DMS 273 treated with DMSO at 0.1 percent for 48 hours (cell line): ENCODE measurements around the gene SIRT7.

Source experiments
- DNase-seq: peaks from one replicate; lab custom pipeline; 2025; lab: John Stamatoyannopoulos, UW

The SIRT7 gene

DNA sequence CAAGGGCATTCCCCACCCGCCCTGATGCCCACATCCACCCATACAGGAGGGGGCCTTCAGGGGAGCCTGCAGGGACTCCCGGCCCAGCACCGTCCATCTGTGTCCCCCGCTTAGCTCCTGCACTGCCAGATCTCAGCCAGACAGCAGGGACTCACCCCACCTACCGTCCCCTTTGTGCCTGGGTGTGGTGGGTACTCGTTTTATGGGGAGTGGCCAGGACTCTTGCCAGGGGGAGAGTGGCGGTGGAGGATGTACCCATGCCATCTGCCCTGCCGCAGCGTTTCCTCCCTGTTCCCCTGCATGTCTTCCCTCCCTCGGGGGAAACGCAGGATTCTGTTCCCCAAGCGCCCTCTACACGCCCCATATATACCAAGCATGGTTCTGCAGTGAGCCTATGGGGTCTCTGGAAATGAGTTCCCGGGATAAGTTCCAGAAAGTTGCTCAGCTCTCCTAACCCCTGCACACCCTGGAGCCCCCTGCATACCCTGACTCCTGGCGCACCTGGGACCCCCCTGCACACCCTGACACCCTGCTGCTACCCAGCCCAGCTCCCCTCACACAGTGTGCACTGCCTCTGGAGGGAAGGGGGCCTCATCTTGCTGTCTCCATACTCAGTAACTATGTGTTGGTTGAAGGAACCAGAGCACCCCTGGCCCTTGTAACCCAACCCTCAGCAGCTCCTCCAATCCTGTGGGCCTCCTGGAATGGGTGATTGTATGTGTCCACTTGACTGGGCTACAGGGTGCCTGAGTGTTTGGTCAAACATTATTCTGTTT, 13.8 kb upstream of the SIRT7 start:
- peak; percentile 46 for DNase-seq

DNA sequence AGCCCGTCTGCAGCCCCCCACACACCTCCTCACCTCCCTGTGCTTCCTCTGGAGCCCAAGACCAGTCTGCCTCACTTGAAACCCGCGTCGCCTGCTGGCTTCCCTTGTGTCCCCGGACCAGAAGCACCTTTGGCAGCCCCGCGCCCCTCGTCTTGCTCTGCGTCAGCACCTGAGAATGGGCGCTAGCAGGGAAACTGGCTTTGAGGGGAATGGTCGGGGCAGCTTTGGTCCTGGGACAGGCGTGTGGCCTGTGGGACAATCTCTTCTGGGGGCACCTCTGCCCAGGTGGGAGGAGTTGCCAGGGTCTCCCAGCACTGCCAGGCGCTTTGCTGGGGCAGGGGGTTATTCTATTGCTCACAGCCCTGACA, 13.2 kb upstream of the SIRT7 start:
- no peak for DNase-seq

DNA sequence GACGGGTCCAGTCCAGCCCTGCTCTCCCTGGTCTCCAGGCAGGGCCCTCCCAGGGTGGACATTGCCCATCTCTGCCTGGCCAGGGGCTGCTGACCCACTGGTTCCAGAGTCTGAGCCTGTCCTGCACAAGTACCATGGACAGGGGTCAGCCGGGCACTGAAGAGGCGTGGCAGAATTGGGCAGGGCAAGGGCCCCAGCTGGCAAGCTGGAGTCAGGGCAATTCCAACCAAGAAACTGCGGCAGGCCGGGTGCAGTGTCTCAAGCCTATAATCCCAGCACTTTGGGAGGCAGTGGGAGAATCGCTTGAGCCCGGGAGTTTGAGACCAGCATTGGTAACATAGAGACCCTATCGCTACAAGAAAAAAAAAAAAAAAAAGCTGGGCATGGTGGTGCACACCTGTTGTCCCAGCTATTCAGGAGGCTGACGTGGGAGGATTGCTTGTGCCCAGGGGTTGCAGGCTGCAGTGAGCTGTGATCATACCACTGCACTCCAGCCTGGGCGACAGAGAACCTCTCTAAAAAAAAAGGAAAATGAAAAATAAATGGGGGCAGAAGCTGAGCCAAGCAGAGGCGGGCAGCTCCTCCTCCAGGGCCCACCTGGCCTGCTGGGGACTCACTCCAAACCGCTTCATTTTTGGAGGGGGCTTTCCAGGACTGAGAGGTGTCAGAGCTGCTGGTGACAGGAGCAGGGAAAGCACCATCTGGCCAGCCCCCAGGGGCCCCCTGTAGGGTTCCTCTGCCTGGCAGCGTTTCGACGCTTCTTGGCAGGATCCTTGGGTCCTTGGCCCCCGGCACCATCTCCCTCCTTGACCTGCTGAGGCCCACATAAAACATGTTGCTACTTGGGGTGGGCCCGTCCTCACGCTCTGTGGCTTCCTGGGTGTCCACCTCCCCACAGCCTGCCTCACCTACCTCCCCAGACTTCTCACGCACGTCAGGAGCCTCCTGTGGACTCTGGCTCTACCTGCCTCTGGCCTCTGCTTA, 12.5 kb upstream of the SIRT7 start:
- DNase-seq = no peak

DNA sequence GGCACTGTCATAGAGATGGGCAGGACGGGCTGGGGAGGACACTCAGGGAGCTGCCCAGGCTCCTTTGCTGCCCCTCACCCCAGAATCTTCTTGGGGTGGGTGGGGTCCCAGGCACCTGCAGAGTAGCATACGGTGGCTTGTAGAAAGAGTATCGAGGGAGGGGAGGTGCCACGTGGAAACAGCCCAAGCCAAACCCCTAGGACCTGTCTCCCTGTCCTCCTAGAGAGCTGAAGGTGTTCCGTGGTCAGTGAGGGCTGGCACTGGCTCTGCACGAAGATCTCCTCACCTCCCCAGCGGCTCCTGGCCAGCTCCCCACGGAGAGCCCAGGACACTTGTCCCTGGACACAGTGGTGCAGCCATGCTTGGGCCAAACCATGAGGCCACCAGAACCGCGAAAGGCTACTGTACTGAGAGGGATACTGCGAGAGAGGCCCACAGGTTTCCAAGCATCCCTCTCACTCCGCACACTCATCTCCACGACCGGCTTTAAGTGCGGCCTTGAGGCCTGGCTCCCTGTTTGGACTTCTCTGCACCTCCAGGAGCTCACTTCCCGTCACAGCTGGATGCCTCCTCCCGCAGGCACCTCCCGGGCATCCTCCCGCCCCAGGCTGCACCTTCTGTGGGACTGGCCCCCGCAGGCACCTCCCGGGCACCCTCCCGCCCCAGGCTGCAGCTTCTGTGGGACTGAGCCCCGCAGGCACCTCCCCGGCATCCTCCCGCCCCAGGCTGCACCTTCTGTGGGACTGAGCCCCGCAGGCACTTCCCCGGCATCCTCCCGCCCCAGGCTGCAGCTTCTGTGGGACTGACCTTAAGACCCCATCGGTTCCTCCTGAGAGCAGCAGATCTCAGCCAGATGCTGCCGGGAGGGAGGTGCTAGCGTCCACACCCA, 11.5 kb upstream of the SIRT7 start:
- DNase-seq = no peak

DNA sequence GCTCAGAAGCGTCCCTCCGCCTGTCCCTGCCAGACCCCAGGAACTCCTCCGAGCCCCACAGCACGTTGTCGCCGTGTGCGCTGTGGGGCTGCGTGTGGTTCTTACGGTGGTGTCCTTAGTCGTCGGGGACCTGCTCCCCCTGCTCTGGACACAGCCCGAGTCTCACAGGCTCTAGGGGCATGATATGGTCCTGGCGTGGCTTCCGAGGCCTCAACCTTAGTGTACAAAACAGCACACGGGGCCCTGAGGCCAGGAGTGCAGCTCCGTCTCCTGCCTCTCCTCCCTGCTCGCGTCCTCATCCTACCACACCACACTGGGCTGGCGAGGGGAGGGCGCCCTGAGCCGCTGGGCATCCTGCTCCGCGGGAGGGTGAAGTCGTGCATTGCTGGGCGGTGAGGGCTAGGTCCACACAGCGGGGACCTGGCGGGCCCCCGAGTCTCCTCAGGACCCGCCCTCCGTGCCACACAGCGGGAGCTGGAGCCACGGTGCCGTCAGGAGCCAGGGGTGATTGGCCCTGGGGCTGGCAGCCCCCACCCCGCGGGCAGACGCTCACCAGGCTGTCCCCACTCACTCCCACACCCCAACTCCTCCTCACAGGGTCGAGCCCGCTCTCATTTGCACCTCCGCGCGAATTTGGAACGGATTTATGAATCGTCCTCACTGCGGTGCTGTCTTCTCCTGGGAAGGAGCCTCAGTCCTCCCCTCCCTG, 10.7 kb upstream of the SIRT7 start:
- DNase-seq = no peak

DNA sequence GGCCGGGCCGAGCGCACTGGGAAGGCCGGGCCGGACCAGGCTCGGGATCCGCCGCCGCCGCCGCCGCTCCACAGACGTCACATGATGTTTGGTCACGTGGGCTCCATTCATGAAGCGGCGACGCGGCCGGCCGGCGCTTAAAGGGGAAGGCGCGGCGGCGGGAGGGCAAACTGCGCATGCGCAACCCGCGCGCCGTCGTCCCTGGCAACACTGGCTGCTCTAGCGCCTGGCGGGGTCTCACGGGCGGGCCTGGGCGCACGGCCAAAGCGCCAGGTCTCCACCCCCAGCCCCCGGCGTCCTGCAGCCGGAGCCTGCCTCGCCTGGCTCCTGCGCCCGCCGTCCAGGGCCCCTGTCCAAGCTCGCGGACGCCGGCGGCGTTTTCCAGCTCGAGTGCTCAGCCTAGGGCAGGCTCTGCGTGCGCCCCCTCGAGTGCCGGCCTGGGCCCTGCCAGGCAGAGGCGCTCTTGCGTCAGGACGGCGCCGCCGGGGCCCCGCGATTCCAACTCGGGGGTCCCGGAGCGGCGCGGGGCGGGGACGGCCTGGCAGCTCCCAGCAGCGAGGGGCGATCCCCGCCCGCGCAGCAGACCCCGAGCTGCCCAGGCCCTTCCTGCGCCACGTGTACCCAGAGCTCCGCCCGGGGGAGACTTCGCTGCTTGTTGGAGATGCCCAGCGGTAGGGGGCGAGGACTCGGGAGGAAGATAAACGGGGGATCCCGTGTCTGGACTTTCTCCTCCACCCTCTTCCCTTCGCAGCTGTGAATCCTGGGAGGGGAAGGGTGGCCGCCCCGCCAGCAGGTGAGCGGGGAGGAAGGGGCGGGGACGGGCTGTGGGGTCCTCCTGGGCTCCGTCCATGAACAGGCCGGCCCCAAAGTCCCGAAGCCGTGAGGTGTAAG, 9.9 kb upstream of the SIRT7 start, which contains the start of gene MAFG:
MAFG (minus strand) TSS at position 83 of the 891 bp plus-strand sequence. CDS start 4,550 bp downstream, outside the sequence.
- DNase-seq = peak; percentile 82

DNA sequence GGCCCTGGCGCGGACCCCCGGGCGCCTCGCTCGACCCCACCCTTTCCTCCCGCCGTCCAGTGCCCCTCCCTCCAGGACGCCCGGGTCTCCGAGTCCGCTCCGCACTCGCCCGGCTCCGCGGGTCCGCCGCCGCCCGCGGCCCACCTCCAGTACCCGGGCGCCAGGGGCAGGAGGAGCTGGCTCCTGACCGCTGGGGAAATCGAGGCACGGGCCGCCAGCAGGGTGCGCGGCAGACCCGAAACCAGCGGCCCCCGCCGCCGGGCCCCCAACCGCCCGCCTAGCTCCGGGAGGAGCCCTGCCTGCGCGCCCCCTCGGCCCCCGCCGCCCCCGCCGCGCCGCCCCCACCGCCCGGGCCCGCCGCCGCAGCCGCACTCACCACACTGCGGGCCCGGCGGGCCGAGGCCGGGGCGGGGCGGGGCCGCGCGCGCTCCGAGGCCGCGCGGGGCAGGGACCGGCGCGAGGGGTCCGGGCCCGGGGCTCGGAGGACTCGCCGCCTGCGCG, 9.2 kb upstream of the SIRT7 start:
- DNase-seq = no peak

DNA sequence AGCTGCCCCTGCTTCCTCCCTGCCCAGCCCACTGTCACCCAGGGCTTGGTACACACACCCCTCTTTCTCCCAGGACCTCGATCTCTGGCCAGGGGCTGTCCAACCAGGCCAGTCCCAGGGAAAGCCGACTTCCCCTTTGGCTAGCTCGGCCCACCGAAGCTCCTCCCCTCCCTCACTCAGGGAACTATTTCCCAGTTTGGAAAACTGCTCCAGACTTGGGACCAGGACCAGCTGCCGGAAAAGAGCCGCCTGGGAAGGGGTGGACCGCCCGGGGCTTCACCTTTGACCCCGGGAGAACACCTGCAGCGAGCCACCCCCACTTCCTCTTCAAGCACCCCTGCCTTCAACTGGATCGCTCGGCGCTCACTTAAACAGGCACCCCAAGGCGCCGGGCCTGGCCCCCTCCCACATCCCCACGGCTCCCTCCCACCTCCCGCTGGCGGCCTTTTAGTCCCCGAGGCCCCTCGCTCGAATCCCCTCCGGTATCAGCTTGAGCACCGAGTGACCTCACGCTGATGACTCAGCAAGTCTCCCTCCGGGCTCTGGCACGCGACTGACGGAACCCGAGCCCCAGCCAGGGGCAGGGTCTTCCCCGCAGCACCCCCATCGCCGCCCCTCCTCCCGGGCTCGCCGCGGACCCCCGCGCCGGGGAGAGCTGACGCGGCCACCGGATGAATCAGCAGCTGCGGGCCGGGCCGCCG, 8.6 kb upstream of the SIRT7 start:
- no peak for DNase-seq

DNA sequence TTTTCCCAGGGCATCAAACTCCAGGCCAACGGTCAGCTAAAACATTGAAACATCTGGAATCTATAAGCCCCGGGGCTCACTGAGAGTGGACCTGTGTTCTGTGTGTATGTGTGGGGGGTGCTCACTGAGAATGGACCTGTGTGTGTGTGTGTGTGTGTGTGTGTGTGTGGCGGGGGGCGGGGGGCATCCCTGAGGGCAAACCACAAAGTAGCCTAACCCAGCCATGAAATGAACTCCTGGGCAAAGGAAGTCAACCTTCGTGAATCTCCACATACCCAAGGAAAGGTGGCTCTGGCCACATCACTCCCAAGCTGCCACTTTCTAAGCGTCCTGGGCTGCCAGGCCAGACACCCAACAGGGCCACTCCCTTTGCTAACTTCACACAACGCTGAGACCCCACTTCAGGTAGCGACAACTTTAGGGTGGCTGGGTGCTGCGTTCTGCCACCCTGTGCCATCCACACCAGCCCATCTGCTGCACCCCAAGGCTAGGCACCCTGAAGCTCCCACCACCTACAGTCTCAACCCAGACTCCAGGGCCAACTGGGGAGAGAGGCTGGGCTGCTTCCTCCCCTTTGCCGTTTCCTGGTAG, 8.0 kb upstream of the SIRT7 start:
- DNase-seq = no peak

DNA sequence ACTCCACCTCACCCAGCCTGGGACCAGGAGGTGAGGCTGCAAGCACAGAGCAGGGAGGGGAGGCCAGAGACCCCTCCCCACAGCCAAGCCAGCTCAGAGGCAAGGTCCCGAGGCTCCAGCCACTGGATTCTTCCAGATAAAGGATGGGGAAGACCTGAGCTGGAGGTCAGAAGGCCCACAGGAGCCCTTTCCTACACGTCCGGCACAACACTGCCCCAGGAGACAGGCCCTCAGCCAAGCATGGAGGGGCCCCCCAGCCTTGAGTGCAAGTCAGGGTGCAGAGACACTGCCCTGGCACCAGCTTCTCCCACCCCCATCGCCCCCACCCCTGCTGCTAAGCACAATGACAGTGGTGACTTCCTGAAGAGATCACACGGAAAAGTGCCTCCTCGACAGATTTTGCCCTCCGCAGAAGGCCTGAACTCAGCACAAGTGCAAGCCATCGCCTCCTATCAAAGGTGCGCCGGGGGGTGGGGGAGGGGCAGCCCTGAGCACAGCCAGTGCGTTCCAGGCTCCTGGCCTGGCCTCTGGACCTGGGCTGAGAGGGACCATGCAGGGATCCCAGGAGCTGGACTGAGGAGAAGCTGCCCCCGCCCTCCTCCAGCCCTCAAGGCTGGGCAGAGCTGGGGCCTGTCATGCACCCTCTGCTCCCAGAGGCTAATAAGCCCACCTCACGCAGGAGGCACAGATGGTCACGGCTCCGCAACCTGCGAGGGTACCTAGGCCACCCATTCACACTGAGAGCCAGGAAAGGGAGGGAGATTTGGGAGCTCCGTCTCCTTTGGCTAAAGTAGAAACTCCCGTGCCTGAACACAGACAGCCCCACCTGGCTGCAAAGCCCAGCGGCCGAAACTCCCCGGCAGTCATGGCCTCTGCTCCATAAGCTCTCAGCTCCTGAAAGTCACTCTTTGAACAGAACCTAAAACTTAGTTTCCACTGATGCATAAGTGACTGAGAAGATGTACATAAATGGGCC, 6.9 kb upstream of the SIRT7 start:
- no peak for DNase-seq

DNA sequence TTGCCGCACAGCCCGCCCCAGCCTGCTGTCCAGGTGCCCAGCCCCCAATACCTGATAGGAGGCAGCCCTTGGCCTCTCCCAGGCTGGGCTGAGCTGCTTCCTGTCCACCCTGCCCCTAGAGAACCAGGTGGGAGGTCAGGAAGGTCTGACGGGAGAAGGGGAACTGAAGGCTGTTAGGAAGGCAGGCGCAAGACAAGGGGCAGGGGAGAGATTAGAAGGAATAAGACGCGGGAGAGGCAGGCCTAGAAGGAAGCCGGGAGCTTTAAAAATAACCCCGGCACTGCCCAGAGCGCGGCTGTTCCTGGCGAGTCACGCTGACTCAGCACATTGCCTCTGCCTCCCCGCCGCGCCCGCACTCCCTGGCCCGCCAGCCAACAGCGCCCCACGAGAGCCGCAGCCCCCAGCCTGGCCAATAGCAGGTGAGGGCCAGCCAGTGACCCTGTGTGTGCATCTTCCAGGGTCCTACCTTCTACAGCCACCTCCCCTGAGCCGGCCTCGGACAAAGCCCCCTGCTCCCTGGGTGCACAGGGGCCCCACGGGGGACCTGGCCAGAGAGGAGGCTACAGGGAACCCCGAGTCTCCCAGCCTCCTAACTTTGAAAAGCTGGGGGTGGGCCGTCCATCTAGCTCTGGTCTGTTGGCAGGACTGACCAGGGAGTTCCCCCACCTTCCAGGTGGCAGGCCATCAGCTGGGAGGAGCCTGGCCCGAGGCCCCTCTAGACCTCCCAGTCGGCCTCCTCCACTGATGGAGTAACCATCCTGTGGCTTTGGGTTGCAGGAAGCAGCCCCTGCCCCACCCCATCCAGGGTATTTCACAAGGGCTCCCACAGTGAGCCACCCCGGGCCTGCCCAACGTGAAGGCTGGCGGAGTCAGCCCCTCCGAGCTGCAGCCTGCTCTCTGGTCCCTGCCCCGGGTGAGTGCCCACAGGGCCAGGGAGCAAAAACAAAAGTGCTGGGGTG, 5.6 kb upstream of the SIRT7 start:
- DNase-seq = no peak

DNA sequence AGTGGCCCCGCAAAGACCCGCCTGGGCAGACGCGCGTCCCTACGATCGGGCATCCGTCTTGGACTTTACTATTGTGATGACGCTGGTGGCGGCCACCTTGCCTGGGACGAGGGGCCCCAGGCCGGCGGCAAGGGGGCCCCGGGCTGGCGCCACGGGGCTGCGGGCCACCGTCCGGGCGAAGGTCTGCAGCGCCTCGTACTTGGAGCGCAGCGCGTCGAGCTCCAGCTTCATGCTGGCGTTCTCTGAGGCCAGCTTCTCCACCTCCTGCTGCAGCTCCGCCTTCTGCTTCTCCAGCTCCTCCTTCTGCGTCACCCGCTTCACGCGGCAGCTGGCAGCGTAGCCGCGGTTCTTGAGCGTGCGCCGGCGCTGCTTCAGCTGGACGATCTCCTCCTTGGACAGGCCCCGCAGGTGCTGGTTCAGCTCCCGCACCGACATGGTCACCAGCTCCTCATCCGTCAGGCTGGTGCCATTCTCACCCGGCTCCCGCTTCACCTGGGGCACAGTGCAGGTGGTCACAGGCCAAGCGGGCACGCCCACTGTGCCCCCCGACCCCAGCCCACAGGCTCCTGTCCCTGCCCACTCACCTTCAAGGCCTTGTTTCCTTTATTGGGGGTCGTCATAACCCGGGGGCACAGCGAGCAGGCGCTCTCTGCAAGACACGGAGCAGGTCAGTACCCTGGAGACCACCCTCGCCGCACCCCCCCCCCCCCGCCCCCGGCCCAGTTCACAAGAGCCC, 4.8 kb upstream of the SIRT7 start:
- no peak for DNase-seq

DNA sequence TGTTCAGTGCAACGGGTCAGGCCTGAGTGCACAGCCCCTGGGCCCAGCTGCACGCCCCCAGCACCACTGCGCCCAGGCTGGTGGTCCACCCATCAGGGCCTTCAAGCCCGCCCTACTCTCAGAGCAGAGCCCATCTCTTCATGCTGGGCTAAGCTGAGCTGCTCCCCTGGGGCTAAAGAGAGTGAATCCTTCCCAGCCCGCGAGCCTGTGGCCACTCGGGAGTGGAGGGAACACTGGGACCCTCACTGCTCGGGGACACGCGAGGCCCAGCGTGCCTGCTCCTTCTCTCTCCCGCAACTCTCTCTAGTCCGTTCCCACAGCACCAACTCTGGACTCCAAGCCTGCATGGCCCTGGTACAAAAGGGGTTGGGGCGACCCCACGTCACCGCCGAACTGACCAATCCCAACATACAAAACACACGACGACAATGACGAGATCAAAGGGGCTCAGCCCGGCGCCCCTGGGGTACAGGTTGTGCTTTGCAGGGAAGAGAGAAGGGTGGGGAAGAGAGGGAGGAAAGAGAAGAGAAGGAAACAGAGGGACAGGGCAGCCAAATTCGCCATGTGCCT, 4.1 kb upstream of the SIRT7 start:
- no peak for DNase-seq

DNA sequence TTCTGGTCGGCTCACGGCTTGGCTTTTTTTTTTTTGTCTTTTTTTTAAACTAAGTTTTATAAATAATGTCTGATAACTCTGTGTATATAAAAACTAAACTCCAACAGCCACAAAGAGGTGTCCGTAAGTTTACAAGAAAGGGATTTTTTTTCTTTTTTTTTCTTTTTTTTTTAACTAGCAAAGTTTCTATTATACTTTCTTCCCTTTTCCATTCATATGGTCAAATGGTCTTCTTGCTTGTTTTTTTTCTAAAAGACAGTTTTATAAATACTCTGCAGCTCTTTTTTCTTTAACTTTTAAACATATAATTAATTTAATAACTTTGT, 3.5 kb upstream of the SIRT7 start:
- DNase-seq = no peak

DNA sequence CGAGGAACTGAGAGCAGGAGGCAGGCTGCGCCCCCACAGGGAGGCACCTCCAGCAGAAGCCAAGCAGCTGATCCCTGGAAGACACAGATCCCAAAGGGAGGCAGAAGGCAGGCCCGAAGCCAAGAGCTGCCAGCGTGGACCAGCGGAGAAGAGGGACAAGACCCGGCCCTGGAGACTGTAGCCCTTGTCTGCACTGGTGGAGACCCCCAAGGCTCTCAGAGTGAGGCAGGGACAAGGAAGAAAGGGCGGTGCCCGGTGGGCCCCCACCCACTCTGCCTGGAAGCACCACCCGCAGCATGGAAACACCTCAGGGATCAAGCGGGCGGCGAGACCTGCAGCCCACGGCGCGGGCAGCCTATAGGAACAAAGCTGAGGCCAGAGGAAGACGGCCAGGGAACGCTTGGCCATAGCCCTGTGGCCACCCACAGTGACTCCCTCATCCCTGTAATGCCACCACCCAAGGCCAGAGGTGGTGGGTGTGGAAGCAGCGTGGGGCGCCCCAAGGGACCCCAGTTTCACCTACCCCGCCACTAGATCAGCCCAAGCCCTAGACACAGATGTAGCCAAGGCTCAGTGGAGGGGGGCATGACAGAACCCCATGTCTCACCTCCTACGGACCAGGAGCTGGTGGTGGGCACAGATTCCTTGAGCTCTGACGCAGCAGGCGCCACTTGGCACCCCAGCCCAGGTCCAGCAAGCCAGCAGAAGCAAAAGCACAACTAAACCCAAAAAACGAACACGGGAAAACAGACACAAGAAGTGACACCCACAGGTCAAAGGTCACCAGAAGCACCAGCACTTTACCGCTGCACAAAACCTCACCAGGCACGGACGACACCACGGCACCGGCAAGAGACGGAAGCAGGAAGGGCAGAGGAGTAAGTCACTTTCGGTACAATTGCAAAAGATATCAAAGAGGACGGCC, 2.9 kb upstream of the SIRT7 start:
- DNase-seq = no peak
